IMR-90 (cell line): ENCODE measurements around the gene FAM120A. TPM values are rescaled to one million over a fixed set of nuclear protein-coding genes. Genes with fewer than 3 reads are reported as not detected.

Experiments
- ATAC-seq: fragments of 200-7000 bp; cut with Tn5 transposase; 2 replicates; pipeline ENCODE4 v1.9.1; 2020; ENCODE audit warnings: low read depth, mild to moderate bottlenecking, moderate library complexity
- BruUV-seq: library from RNA; stranded (reverse); fragments of 400-500 nt; replicated peaks from 2 replicates; lab custom pipeline; 2021; lab: Mats Ljungman, UMichigan
- CTCF ChIA-PET: fragments of 300-600 bp; formaldehyde crosslinking; extraction: SDS; loops from one replicate; lab custom pipeline; 2021; ENCODE audit warnings: antibody characterized with exemption; lab: Yijun Ruan, JAX
- POLR2A ChIA-PET: fragments of 300-600 bp; sonication (Branson Sonifier 250); formaldehyde crosslinking; loops from one replicate; lab custom pipeline; 2022; ENCODE audit warnings: antibody characterized with exemption; ENCODE audit not compliant: unreplicated experiment; lab: Charles Lee
- DNase-seq: peaks from one replicate; pipeline ENCODE4 v3.0.0; 2013
- H2AFZ ChIP-seq: replicated peaks from 2 replicates; pipeline ENCODE3; 2013; ENCODE audit warnings: low read length, mild to moderate bottlenecking; ENCODE audit not compliant: poor library complexity
- H2AK5ac ChIP-seq: 2 replicates; pipeline ENCODE4 v1.6.1; 2013; ENCODE audit warnings: low read depth, low read length, inconsistent platforms
- H2AK9ac ChIP-seq: replicated peaks from 2 replicates; pipeline ENCODE3; 2013; ENCODE audit warnings: mild to moderate bottlenecking, low read depth, low read length, moderate library complexity; ENCODE audit not compliant: poor library complexity
- H2BK120ac ChIP-seq: 2 replicates; pipeline ENCODE4 v1.6.1; 2013; ENCODE audit warnings: low read depth, low read length, inconsistent platforms
- H2BK15ac ChIP-seq: 3 replicates; pipeline ENCODE4 v1.6.1; 2013; ENCODE audit warnings: low read depth, low read length, inconsistent platforms
- H2BK20ac ChIP-seq: 2 replicates; pipeline ENCODE4 v1.6.1; 2013; ENCODE audit warnings: low read depth, mild to moderate bottlenecking, inconsistent platforms, low read length, moderate library complexity
- H2BK5ac ChIP-seq: 2 replicates; pipeline ENCODE4 v1.6.1; 2013; ENCODE audit warnings: mild to moderate bottlenecking, low read depth, low read length, inconsistent platforms; ENCODE audit not compliant: poor library complexity, severe bottlenecking
- H3K14ac ChIP-seq: replicated peaks from 2 replicates; pipeline ENCODE4 v1.6.1; 2013; ENCODE audit warnings: low read depth, low read length, inconsistent platforms
- H3K18ac ChIP-seq: 2 replicates; pipeline ENCODE4 v1.6.1; 2013; ENCODE audit warnings: low read depth, low read length, control low read depth
- H3K23ac ChIP-seq: 2 replicates; pipeline ENCODE4 v1.6.1; 2013; ENCODE audit warnings: low read depth, low read length, inconsistent platforms
- H3K27ac ChIP-seq: 2 replicates; pipeline ENCODE4 v1.5.1; 2013; ENCODE audit warnings: mild to moderate bottlenecking, control low read depth, low read length; ENCODE audit not compliant: insufficient read depth
- H3K27me3 ChIP-seq: 2 replicates; pipeline ENCODE4 v1.6.1; 2013; ENCODE audit warnings: low read length; ENCODE audit not compliant: control insufficient read depth, insufficient read depth
- H3K36me3 ChIP-seq: 2 replicates; pipeline ENCODE4 v1.6.1; 2013; ENCODE audit warnings: low read length, mixed read lengths; ENCODE audit not compliant: control insufficient read depth, insufficient read depth
- H3K4ac ChIP-seq: 2 replicates; pipeline ENCODE4 v1.6.1; 2013; ENCODE audit warnings: low read depth, low read length, inconsistent platforms
- H3K4me1 ChIP-seq: 2 replicates; pipeline ENCODE4 v1.6.1; 2013; ENCODE audit warnings: low read length, mixed read lengths; ENCODE audit not compliant: control insufficient read depth, insufficient read depth
- H3K4me2 ChIP-seq: 2 replicates; pipeline ENCODE4 v1.6.1; 2013; ENCODE audit warnings: low read depth, mild to moderate bottlenecking, control low read depth, low read length, moderate library complexity
- H3K4me3 ChIP-seq: 2 replicates; pipeline ENCODE4 v1.5.1; 2013; ENCODE audit warnings: low read depth, mild to moderate bottlenecking, control low read depth, low read length, moderate library complexity; ENCODE audit not compliant: insufficient read depth
- H3K56ac ChIP-seq: 2 replicates; pipeline ENCODE4 v1.6.1; 2013; ENCODE audit warnings: low read length, inconsistent platforms; ENCODE audit not compliant: insufficient read depth; ENCODE audit errors: extremely low read depth
- H3K79me1 ChIP-seq, 2 experiments: 2 replicates each; pipeline ENCODE4 v1.6.1; 2013; ENCODE audit warnings: low read length in 2 of 2, inconsistent platforms in 1 of 2, low read depth in 1 of 2
- H3K9ac ChIP-seq: 2 replicates; pipeline ENCODE4 v1.6.1; 2013; ENCODE audit warnings: low read depth, low read length, control low read depth
- H3K9me1 ChIP-seq: 2 replicates; pipeline ENCODE4 v1.6.1; 2013; ENCODE audit warnings: low read length, inconsistent platforms; ENCODE audit not compliant: insufficient read depth
- H3K9me3 ChIP-seq: 2 replicates; pipeline ENCODE4 v1.6.1; 2013; ENCODE audit warnings: low read length; ENCODE audit not compliant: control insufficient read depth, insufficient read depth
- H4K20me1 ChIP-seq: 2 replicates; pipeline ENCODE4 v1.6.1; 2013; ENCODE audit warnings: low read length, inconsistent platforms; ENCODE audit not compliant: insufficient read depth
- H4K5ac ChIP-seq: 2 replicates; pipeline ENCODE4 v1.6.1; 2013; ENCODE audit warnings: mild to moderate bottlenecking, low read depth, low read length, control low read depth
- H4K8ac ChIP-seq, 2 experiments: 2 replicates each; pipeline ENCODE4 v1.6.1; 2013; ENCODE audit warnings: low read depth in 2 of 2, low read length in 2 of 2, control low read depth in 1 of 2, inconsistent platforms in 1 of 2
- H4K91ac ChIP-seq: 2 replicates; pipeline ENCODE4 v1.6.1; 2013; ENCODE audit warnings: low read depth, low read length, inconsistent platforms; ENCODE audit not compliant: insufficient read depth
- SMC3 ChIP-seq: fragments of 150-350 bp; IDR thresholded peaks from 2 replicates; pipeline ENCODE4 v1.6.1; 2016; ENCODE audit warnings: low read depth, mild to moderate bottlenecking, antibody characterized with exemption, low read length, moderate library complexity
- WGBS, 2 experiments: methylation state at CpG; one replicate each; pipeline versions ENCODE4 v1.1.5 to v1.1.7; 2013; ENCODE audit warnings: missing lambda C conversion rate in 2 of 2; ENCODE audit not compliant: insufficient read length in 1 of 2; ENCODE audit errors: extremely low coverage in 2 of 2; 5-methylcytosine and 5-hydroxymethylcytosine counted together
- dilution Hi-C: fragments of 300-500 bp; cut with HindIII; formaldehyde crosslinking; loops from one replicate; pipeline ENCODE4 v1.14.3; 2018; ENCODE audit warnings: low sequenced_read_pairs; ENCODE audit not compliant: unreplicated experiment
- in situ Hi-C: fragments of 300-500 bp; cut with MboI; formaldehyde crosslinking; loops from 3 replicates; pipeline ENCODE4 v1.14.3; 2019; ENCODE audit warnings: low sequenced_read_pairs, inconsistent platforms, mixed read lengths
- intact Hi-C: fragments of 100-400 bp; cut with micrococcal nuclease; formaldehyde crosslinking; loops from 2 replicates; pipeline ENCODE4 v1.10.0; 2022
- polyA plus RNA-seq, 3 experiments: library from polyadenylated mRNA; depleted of rRNA; stranded (reverse); fragments of >200 nt; gene quantifications; 2 replicates each; pipeline ENCODE4 v1.2.3, GENCODE V29; 2012; ENCODE audit warnings: low replicate concordance in 1 of 3
- total RNA-seq: library from RNA; depleted of rRNA; stranded (reverse); fragments of >200 nt; gene quantifications from 2 replicates; pipeline ENCODE4 v1.2.3, GENCODE V29; 2012

FAM120A gene
- total and polyA plus RNA-seq, 2 of the 4 experiments (the other 2 are of a cell fraction) = 61.6 to 75.1 TPM

DNA sequence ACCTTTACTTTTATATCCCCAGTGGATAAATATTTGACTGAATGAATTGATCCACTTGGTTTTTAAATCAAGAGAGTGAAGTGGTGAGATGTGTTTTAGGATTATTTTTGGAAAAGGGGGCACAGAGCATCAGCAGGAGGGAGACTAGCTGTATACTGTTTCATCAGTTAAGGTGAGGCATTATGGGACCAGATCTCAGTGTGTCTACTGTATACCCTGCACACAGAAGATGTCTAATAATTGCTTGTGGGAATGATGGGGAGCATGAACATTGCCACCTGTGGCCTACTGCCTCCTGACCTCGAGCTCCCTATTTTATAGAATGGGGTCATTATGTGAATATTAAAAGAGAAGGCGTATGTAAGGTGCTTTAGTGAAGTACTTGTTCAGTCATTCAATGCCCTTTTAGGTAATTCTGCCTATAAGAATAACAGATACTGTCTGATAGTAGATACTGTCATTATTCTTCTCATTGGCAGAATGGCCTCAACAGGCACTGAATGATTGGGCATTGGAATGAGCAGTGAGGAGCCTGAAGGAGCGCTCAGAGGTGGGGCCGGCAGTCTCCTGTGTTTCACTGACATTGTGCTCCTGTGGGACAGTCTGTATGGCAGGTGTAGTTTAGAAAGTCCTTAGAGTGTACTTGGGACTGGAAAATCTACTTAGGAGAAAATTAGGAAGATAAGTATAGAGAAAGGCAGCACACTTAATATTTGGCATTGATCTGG is 49.2 kb downstream of the FAM120A start:
- Histone ChIP-seq H3K9me1 (peaks cover 10% of the 10 kb centered on the region; the same call in 1 of the 2 replicates), H3K4me2 (peak overlapping the region; percentile 94), H2BK120ac (no peak overlapping the region), H4K20me1 (peaks cover 9% of the 10 kb centered on the region; the same call in 1 of the 2 replicates), H4K91ac (no peak overlapping the region), H3K14ac (no peak overlapping the region), H3K4me1 (peaks cover 11% of the 10 kb centered on the region), H3K27ac (peak overlapping the region; percentile 37; the same call in 1 of the 2 replicates), H2AK5ac (no peak overlapping the region), H2BK5ac (no peak overlapping the region), H2BK15ac (no peak overlapping the region), H3K56ac (no peak overlapping the region), H3K4ac (no peak overlapping the region), H3K27me3 (no peaks in the 10 kb centered on the region), H4K8ac (0 out of 4 replicates have a peak overlapping the region, but pooled peaks of 1 of the 2 experiments have one; percentile 25), H3K18ac (no peak overlapping the region), H3K9ac (no peak overlapping the region), H3K23ac (no peak overlapping the region), H3K9me3 (no peaks in the 10 kb centered on the region), H3K4me3 (no peak overlapping the region), H4K5ac (no peak overlapping the region), H2AFZ (no peak overlapping the region), H2BK20ac (no peak overlapping the region), H3K36me3 (peaks cover 30% of the 10 kb centered on the region), H2AK9ac (no peak overlapping the region), H3K79me1 (peaks cover 47 to 66% of the 10 kb centered on the region in 2 experiments)
- dilution Hi-C loops (no loop called here), in situ Hi-C loops (no loop called here), intact Hi-C loops (no loop called here)
- DNase-seq (no peak), ATAC-seq (no peak)
- no TSS peak for BruUV-seq
- CTCF ChIA-PET = no interaction called here
- WGBS, 2 experiments = no CpG with 5 or more reads among the region's 4 CpGs
- POLR2A ChIA-PET = no interaction called here
- TF ChIP-seq SMC3 = no peak
